HepG2 (cell line): ENCODE measurements around the gene SCAF4. TPM values are rescaled to one million over a fixed set of nuclear protein-coding genes. Genes with fewer than 3 reads are reported as not detected.
A peak's percentile ranks its signal among the peaks of the same experiment; 100 is the strongest.

Experiments
- ARNTL ChIP-seq: sonication (generic); formaldehyde crosslinking; IDR thresholded peaks from 2 replicates; pipeline ENCODE4 v1.4.0; 2020; ENCODE audit warnings: mild to moderate bottlenecking, missing genetic modification reagents
- CHD4 ChIP-seq: fragments of 200-600 bp; sonication (generic); IDR thresholded peaks from 2 replicates; pipeline ENCODE4 v1.7.0; 2017; ENCODE audit warnings: mild to moderate bottlenecking, low read length, borderline replicate concordance
- IRF2 ChIP-seq: IDR thresholded peaks from 2 replicates; pipeline ENCODE4 v1.6.1; 2018; ENCODE audit warnings: missing genetic modification reagents, missing compliant biosample characterization
- ZNF766 ChIP-seq: sonication (generic); formaldehyde crosslinking; IDR thresholded peaks from 2 replicates; pipeline ENCODE4 v1.5.0; 2020; ENCODE audit warnings: missing genetic modification reagents, borderline replicate concordance
- ZNF780A ChIP-seq: sonication (generic); formaldehyde crosslinking; IDR thresholded peaks from 2 replicates; pipeline ENCODE4 v1.8.0; 2022; ENCODE audit warnings: mild to moderate bottlenecking, missing genetic modification reagents, moderate library complexity
- ZNF816 ChIP-seq: sonication (generic); formaldehyde crosslinking; IDR thresholded peaks from 2 replicates; pipeline ENCODE4 v1.8.0; 2022; ENCODE audit warnings: missing genetic modification reagents, mild to moderate bottlenecking, borderline replicate concordance
- polyA plus RNA-seq, 8 experiments: library from polyadenylated mRNA; depleted of rRNA in 3 of 8; stranded (reverse) in 7 of 8; unstranded in 1 of 8; fragments of >200 nt; fragmentation: Illumina TruSeq in 4 of 8; extraction: Trizol in 4 of 8; gene quantifications; 2 replicates each; pipeline versions ENCODE4 v1.2.1 to v1.2.3, GENCODE V29; 2011 to 2016; ENCODE audit warnings: low read depth in 4 of 8, missing spikeins in 1 of 8, mixed read lengths in 1 of 8; ENCODE audit not compliant: insufficient read depth in 1 of 8
- total RNA-seq, 5 experiments: library from RNA; depleted of rRNA; stranded (reverse); fragments of >200 nt; fragmentation: Illumina TruSeq; extraction: Trizol; gene quantifications; 2 replicates each; pipeline ENCODE4 v1.2.3, GENCODE V29; 2016; ENCODE audit warnings: low read depth in 1 of 5
- TF ChIP-seq, protein P1 (sequence below): sonication (generic); formaldehyde crosslinking; IDR thresholded peaks from 2 replicates; pipeline ENCODE4 v1.9.0; 2021; ENCODE audit warnings: mild to moderate bottlenecking, missing genetic modification reagents
- TF ChIP-seq, protein P2 (sequence below): sonication (generic); formaldehyde crosslinking; IDR thresholded peaks from 2 replicates; pipeline ENCODE4 v1.5.0; 2020; ENCODE audit warnings: mild to moderate bottlenecking, missing genetic modification reagents, borderline replicate concordance
- TF ChIP-seq, protein P3 (sequence below): sonication (generic); formaldehyde crosslinking; IDR thresholded peaks from 2 replicates; pipeline ENCODE4 v1.4.0; 2020; ENCODE audit warnings: low read depth, missing genetic modification reagents

SCAF4 gene
- total and polyA plus RNA-seq, 2 of the 13 experiments (the other 11 are each of a cell fraction or from before 2014, with no cell fraction given), result 9.1 to 11.5 TPM

DNA sequence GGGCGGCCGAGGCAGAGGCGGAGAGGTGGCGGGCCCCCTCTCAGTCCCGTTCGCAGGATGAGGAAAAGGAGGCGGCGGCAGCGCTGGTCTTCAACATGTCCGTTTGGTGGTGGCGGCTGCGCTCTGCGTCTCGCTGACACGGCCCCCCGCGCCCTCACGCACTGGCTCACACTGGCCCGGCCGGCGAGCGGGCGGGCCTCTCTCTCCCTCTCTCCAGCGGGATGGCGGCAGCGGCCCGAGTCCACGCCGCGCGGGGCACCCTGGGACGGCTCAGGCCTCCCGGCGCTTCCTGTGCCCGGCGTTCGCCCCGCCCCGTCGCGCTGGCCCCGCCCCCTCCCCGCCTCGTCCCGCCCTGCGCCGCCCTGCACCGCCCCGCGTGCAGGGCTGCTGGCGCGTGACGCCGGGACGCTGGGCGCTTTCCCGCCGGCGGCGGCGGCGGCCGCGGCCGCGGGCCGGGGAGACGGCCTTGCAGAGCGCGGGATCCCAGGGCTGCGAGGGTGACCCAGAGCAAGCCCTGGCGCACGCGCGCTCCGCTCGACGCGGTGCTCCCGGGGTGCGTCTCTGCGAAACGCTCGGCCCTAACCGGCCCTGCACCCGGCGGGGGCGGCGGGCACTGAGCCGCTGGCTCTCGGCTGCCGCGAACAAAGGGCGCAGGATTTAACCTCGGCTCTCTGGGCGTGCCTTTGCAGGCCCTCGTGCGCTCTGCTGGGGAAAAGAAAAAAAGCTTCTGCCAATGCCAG, at the start of gene SCAF4 (continued):
- TF ChIP-seq, protein P1, sequence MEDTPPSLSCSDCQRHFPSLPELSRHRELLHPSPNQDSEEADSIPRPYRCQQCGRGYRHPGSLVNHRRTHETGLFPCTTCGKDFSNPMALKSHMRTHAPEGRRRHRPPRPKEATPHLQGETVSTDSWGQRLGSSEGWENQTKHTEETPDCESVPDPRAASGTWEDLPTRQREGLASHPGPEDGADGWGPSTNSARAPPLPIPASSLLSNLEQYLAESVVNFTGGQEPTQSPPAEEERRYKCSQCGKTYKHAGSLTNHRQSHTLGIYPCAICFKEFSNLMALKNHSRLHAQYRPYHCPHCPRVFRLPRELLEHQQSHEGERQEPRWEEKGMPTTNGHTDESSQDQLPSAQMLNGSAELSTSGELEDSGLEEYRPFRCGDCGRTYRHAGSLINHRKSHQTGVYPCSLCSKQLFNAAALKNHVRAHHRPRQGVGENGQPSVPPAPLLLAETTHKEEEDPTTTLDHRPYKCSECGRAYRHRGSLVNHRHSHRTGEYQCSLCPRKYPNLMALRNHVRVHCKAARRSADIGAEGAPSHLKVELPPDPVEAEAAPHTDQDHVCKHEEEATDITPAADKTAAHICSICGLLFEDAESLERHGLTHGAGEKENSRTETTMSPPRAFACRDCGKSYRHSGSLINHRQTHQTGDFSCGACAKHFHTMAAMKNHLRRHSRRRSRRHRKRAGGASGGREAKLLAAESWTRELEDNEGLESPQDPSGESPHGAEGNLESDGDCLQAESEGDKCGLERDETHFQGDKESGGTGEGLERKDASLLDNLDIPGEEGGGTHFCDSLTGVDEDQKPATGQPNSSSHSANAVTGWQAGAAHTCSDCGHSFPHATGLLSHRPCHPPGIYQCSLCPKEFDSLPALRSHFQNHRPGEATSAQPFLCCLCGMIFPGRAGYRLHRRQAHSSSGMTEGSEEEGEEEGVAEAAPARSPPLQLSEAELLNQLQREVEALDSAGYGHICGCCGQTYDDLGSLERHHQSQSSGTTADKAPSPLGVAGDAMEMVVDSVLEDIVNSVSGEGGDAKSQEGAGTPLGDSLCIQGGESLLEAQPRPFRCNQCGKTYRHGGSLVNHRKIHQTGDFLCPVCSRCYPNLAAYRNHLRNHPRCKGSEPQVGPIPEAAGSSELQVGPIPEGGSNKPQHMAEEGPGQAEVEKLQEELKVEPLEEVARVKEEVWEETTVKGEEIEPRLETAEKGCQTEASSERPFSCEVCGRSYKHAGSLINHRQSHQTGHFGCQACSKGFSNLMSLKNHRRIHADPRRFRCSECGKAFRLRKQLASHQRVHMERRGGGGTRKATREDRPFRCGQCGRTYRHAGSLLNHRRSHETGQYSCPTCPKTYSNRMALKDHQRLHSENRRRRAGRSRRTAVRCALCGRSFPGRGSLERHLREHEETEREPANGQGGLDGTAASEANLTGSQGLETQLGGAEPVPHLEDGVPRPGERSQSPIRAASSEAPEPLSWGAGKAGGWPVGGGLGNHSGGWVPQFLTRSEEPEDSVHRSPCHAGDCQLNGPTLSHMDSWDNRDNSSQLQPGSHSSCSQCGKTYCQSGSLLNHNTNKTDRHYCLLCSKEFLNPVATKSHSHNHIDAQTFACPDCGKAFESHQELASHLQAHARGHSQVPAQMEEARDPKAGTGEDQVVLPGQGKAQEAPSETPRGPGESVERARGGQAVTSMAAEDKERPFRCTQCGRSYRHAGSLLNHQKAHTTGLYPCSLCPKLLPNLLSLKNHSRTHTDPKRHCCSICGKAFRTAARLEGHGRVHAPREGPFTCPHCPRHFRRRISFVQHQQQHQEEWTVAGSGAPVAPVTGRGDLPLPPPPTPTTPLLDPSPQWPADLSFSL, result no peak
- TF ChIP-seq, protein P2, sequence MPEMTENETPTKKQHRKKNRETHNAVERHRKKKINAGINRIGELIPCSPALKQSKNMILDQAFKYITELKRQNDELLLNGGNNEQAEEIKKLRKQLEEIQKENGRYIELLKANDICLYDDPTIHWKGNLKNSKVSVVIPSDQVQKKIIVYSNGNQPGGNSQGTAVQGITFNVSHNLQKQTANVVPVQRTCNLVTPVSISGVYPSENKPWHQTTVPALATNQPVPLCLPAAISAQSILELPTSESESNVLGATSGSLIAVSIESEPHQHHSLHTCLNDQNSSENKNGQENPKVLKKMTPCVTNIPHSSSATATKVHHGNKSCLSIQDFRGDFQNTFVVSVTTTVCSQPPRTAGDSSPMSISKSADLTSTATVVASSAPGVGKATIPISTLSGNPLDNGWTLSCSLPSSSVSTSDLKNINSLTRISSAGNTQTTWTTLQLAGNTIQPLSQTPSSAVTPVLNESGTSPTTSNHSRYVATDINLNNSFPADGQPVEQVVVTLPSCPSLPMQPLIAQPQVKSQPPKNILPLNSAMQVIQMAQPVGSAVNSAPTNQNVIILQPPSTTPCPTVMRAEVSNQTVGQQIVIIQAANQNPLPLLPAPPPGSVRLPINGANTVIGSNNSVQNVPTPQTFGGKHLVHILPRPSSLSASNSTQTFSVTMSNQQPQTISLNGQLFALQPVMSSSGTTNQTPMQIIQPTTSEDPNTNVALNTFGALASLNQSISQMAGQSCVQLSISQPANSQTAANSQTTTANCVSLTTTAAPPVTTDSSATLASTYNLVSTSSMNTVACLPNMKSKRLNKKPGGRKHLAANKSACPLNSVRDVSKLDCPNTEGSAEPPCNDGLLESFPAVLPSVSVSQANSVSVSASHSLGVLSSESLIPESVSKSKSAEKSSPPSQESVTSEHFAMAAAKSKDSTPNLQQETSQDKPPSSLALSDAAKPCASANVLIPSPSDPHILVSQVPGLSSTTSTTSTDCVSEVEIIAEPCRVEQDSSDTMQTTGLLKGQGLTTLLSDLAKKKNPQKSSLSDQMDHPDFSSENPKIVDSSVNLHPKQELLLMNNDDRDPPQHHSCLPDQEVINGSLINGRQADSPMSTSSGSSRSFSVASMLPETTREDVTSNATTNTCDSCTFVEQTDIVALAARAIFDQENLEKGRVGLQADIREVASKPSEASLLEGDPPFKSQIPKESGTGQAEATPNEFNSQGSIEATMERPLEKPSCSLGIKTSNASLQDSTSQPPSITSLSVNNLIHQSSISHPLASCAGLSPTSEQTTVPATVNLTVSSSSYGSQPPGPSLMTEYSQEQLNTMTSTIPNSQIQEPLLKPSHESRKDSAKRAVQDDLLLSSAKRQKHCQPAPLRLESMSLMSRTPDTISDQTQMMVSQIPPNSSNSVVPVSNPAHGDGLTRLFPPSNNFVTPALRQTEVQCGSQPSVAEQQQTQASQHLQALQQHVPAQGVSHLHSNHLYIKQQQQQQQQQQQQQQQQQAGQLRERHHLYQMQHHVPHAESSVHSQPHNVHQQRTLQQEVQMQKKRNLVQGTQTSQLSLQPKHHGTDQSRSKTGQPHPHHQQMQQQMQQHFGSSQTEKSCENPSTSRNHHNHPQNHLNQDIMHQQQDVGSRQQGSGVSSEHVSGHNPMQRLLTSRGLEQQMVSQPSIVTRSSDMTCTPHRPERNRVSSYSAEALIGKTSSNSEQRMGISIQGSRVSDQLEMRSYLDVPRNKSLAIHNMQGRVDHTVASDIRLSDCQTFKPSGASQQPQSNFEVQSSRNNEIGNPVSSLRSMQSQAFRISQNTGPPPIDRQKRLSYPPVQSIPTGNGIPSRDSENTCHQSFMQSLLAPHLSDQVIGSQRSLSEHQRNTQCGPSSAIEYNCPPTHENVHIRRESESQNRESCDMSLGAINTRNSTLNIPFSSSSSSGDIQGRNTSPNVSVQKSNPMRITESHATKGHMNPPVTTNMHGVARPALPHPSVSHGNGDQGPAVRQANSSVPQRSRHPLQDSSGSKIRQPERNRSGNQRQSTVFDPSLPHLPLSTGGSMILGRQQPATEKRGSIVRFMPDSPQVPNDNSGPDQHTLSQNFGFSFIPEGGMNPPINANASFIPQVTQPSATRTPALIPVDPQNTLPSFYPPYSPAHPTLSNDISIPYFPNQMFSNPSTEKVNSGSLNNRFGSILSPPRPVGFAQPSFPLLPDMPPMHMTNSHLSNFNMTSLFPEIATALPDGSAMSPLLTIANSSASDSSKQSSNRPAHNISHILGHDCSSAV (CRISPR knock-in tag), result no peak
- TF ChIP-seq CHD4 (no peak), ARNTL (CRISPR knock-in tag) (no peak), ZNF766 (0 out of 2 replicates have a peak, but pooled peaks have one; percentile 28), ZNF780A (no peak), IRF2 (CRISPR knock-in tag) (no peak), ZNF816 (CRISPR knock-in tag) (0 out of 2 replicates have a peak, but pooled peaks have one; percentile 60)
- TF ChIP-seq, protein P3, sequence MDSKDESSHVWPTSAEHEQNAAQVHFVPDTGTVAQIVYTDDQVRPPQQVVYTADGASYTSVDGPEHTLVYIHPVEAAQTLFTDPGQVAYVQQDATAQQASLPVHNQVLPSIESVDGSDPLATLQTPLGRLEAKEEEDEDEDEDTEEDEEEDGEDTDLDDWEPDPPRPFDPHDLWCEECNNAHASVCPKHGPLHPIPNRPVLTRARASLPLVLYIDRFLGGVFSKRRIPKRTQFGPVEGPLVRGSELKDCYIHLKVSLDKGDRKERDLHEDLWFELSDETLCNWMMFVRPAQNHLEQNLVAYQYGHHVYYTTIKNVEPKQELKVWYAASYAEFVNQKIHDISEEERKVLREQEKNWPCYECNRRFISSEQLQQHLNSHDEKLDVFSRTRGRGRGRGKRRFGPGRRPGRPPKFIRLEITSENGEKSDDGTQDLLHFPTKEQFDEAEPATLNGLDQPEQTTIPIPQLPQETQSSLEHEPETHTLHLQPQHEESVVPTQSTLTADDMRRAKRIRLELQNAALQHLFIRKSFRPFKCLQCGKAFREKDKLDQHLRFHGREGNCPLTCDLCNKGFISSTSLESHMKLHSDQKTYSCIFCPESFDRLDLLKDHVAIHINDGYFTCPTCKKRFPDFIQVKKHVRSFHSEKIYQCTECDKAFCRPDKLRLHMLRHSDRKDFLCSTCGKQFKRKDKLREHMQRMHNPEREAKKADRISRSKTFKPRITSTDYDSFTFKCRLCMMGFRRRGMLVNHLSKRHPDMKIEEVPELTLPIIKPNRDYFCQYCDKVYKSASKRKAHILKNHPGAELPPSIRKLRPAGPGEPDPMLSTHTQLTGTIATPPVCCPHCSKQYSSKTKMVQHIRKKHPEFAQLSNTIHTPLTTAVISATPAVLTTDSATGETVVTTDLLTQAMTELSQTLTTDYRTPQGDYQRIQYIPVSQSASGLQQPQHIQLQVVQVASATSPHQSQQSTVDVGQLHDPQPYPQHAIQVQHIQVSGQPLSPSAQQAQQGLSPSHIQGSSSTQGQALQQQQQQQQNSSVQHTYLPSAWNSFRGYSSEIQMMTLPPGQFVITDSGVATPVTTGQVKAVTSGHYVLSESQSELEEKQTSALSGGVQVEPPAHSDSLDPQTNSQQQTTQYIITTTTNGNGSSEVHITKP (CRISPR knock-in tag), result no peak
